ENCODE measurements around the gene COL1A2. TPM values are rescaled to one million over a fixed set of nuclear protein-coding genes. Genes with fewer than 3 reads are reported as not detected.

Gene COL1A2
- total and polyA plus RNA-seq, 2 donors from 2014 or later = 51.4 to 149 TPM

- FAIRE-seq = no peak
- H3K27ac ChIP-seq (ENCODE audit: low read depth in 2 of 2, low read length in 2 of 2) = no peak overlapping the region
- no peaks in the 10 kb centered on the region for H3K27me3 ChIP-seq (ENCODE audit: control insufficient read depth, insufficient read depth, low read length)
- H3K36me3 ChIP-seq (ENCODE audit: control insufficient read depth in 2 of 3, insufficient read depth in 3 of 3, low read length in 3 of 3) = peaks cover 0 to 3% (median 0%) of the 10 kb centered on the region in 3 donors
- no peak overlapping the region for H3K4me3 ChIP-seq (ENCODE audit: low read length in 3 of 3)
- H3K9ac ChIP-seq (ENCODE audit: low read length in 3 of 3) = no peak overlapping the region
- no peaks in the 10 kb centered on the region for H3K4me1 ChIP-seq (ENCODE audit: control insufficient read depth in 2 of 3, insufficient read depth in 2 of 3, low read depth in 1 of 3, low read length in 3 of 3)
- DNase-seq = no peak
- no peak for TF ChIP-seq CTCF (IDR thresholded peaks at IDR 0.05; ENCODE audit: borderline replicate concordance, extremely low read depth, insufficient read depth)
- H3K9me3 ChIP-seq (ENCODE audit: control insufficient read depth in 2 of 3, insufficient read depth in 1 of 3, low read length in 3 of 3) = no peaks in the 10 kb centered on the region
- intact Hi-C loops (cut with DNase I) = no loop called here
Measured at GRCh38 chr7:94405506-94405905, 10.8 kb downstream of the COL1A2 start.

- Histone ChIP-seq H3K36me3 (ENCODE audit: control insufficient read depth in 2 of 3, insufficient read depth in 3 of 3, low read length in 3 of 3) (peaks cover 0 to 8% (median 0%) of the 10 kb centered on the region in 3 donors), H3K27ac (ENCODE audit: low read depth in 2 of 2, low read length in 2 of 2) (no peak overlapping the region), H3K9me3 (ENCODE audit: control insufficient read depth in 2 of 3, insufficient read depth in 1 of 3, low read length in 3 of 3) (no peaks in the 10 kb centered on the region), H3K9ac (ENCODE audit: low read length in 3 of 3) (no peak overlapping the region), H3K4me1 (ENCODE audit: control insufficient read depth in 2 of 3, insufficient read depth in 2 of 3, low read depth in 1 of 3, low read length in 3 of 3) (no peaks in the 10 kb centered on the region), H3K27me3 (ENCODE audit: control insufficient read depth, insufficient read depth, low read length) (no peaks in the 10 kb centered on the region), H3K4me3 (ENCODE audit: low read length in 3 of 3) (no peak overlapping the region)
- no peak for TF ChIP-seq CTCF (IDR thresholded peaks at IDR 0.05; ENCODE audit: borderline replicate concordance, extremely low read depth, insufficient read depth)
- DNase-seq (no peak), FAIRE-seq (no peak)
- intact Hi-C loops (cut with DNase I) = no loop called here
Measured at GRCh38 chr7:94406696-94407095, 12.0 kb downstream of the COL1A2 start.

- TF ChIP-seq CTCF (IDR thresholded peaks at IDR 0.05; ENCODE audit: borderline replicate concordance, extremely low read depth, insufficient read depth) = no peak
- DNase-seq (no peak), FAIRE-seq (no peak)
- intact Hi-C loops (cut with DNase I) = no loop called here
- H3K9me3 ChIP-seq (ENCODE audit: control insufficient read depth in 2 of 3, insufficient read depth in 1 of 3, low read length in 3 of 3) = no peaks in the 10 kb centered on the region
- no peaks in the 10 kb centered on the region for H3K27me3 ChIP-seq (ENCODE audit: control insufficient read depth, insufficient read depth, low read length)
- no peak overlapping the region for H3K27ac ChIP-seq (ENCODE audit: low read depth in 2 of 2, low read length in 2 of 2)
- H3K4me3 ChIP-seq (ENCODE audit: low read length in 3 of 3) = no peak overlapping the region
- H3K9ac ChIP-seq (ENCODE audit: low read length in 3 of 3) = no peak overlapping the region
- no peaks in the 10 kb centered on the region for H3K4me1 ChIP-seq (ENCODE audit: control insufficient read depth in 2 of 3, insufficient read depth in 2 of 3, low read depth in 1 of 3, low read length in 3 of 3)
- peaks cover 0 to 10% (median 0%) of the 10 kb centered on the region in 3 donors for H3K36me3 ChIP-seq (ENCODE audit: control insufficient read depth in 2 of 3, insufficient read depth in 3 of 3, low read length in 3 of 3)
Measured at GRCh38 chr7:94409200-94409948, 14.7 kb downstream of the COL1A2 start.

All from kidney (tissue), 14 donors.